Panc1 (cell line): ENCODE measurements around the gene HRH3.

Experiments
- POLR2AphosphoS5 ChIP-seq: IDR thresholded peaks from 2 replicates; pipeline ENCODE4 v1.6.1; 2012; ENCODE audit warnings: mild to moderate bottlenecking, low read depth, low read length, moderate library complexity
- SIN3A ChIP-seq: IDR thresholded peaks from 2 replicates; pipeline ENCODE4 v1.6.1; 2012; ENCODE audit warnings: low read depth, mild to moderate bottlenecking, low read length, moderate library complexity, borderline replicate concordance; ENCODE audit not compliant: insufficient read depth
- TCF7L2 ChIP-seq: IDR thresholded peaks from 2 replicates; pipeline ENCODE4 v1.6.1; 2011; ENCODE audit warnings: mild to moderate bottlenecking, low read depth, low read length, inconsistent platforms
- TF ChIP-seq, protein P1 (sequence below): fragments of 450-650 bp; IDR thresholded peaks from 2 replicates; pipeline ENCODE4 v1.5.1; 2017; ENCODE audit warnings: mild to moderate bottlenecking
- TF ChIP-seq, protein P2 (sequence below), 2 experiments: IDR thresholded peaks; 2 replicates each; pipeline ENCODE4 v1.6.1; 2011 to 2012; ENCODE audit warnings: low read depth in 2 of 2, control low read depth in 1 of 2, low read length in 1 of 2, mild to moderate bottlenecking in 1 of 2, moderate library complexity in 1 of 2; ENCODE audit not compliant: insufficient read depth in 1 of 2

DNA sequence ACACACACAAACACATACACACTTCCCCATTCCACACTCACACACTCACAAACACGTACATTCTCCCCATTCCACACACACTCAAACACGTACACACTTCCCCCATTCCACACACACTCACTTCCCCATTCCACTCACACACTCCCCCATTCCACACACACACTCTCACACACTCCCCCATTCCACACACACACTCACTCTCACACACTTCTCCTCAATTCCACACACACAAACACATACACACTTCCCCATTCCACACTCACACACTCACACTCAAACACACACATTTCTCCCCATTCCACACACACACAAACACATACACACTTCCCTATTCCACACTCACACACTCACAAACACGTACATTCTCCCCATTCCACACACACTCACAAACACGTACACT, 9.6 kb upstream of the HRH3 start:
- TF ChIP-seq, protein P1, sequence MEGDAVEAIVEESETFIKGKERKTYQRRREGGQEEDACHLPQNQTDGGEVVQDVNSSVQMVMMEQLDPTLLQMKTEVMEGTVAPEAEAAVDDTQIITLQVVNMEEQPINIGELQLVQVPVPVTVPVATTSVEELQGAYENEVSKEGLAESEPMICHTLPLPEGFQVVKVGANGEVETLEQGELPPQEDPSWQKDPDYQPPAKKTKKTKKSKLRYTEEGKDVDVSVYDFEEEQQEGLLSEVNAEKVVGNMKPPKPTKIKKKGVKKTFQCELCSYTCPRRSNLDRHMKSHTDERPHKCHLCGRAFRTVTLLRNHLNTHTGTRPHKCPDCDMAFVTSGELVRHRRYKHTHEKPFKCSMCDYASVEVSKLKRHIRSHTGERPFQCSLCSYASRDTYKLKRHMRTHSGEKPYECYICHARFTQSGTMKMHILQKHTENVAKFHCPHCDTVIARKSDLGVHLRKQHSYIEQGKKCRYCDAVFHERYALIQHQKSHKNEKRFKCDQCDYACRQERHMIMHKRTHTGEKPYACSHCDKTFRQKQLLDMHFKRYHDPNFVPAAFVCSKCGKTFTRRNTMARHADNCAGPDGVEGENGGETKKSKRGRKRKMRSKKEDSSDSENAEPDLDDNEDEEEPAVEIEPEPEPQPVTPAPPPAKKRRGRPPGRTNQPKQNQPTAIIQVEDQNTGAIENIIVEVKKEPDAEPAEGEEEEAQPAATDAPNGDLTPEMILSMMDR: no peak
- TF ChIP-seq, protein P2, sequence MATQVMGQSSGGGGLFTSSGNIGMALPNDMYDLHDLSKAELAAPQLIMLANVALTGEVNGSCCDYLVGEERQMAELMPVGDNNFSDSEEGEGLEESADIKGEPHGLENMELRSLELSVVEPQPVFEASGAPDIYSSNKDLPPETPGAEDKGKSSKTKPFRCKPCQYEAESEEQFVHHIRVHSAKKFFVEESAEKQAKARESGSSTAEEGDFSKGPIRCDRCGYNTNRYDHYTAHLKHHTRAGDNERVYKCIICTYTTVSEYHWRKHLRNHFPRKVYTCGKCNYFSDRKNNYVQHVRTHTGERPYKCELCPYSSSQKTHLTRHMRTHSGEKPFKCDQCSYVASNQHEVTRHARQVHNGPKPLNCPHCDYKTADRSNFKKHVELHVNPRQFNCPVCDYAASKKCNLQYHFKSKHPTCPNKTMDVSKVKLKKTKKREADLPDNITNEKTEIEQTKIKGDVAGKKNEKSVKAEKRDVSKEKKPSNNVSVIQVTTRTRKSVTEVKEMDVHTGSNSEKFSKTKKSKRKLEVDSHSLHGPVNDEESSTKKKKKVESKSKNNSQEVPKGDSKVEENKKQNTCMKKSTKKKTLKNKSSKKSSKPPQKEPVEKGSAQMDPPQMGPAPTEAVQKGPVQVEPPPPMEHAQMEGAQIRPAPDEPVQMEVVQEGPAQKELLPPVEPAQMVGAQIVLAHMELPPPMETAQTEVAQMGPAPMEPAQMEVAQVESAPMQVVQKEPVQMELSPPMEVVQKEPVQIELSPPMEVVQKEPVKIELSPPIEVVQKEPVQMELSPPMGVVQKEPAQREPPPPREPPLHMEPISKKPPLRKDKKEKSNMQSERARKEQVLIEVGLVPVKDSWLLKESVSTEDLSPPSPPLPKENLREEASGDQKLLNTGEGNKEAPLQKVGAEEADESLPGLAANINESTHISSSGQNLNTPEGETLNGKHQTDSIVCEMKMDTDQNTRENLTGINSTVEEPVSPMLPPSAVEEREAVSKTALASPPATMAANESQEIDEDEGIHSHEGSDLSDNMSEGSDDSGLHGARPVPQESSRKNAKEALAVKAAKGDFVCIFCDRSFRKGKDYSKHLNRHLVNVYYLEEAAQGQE (IDR thresholded peaks at IDR 0.05; ENCODE audit: insufficient read depth in 1 of 2, low read depth in 2 of 2, low read length in 1 of 2): no peak
- TF ChIP-seq TCF7L2: no peak
- no peak for TF ChIP-seq POLR2AphosphoS5
- TF ChIP-seq SIN3A: no peak
